NB4 (cell line): ENCODE measurements around the gene HPCA.

Experiments
- DNase-seq: peaks from one replicate; pipeline ENCODE4 v3.0.0; 2010; ENCODE audit warnings: low read depth
- H3K4me3 ChIP-seq: one replicate; pipeline ENCODE4 v1.5.1; 2011; ENCODE audit warnings: mild to moderate bottlenecking, low read depth, low read length, moderate library complexity
- CTCF ChIP-seq: IDR thresholded peaks from one replicate; pipeline ENCODE4 v1.5.1; 2012; ENCODE audit warnings: low read depth, low read length
- MAX ChIP-seq: IDR thresholded peaks from 2 replicates; pipeline ENCODE4 v1.6.1; 2011; ENCODE audit warnings: low read depth, low read length
- MYC ChIP-seq: IDR thresholded peaks from 2 replicates; pipeline ENCODE4 v1.6.1; 2011; ENCODE audit warnings: low read depth, low read length
- POLR2A ChIP-seq: IDR thresholded peaks from 2 replicates; pipeline ENCODE4 v1.6.1; 2011; ENCODE audit warnings: mild to moderate bottlenecking; ENCODE audit not compliant: insufficient read length; ENCODE audit errors: extremely low read depth

The HPCA gene

GRCh38 chr1:32898958-32899357 lies 12.7 kb downstream of the HPCA start:
- DNase-seq, result no peak
- no peak for TF ChIP-seq MAX
- TF ChIP-seq CTCF, result no peak
- TF ChIP-seq MYC, result no peak
- no peak for TF ChIP-seq POLR2A
- H3K4me3 ChIP-seq, result no peak overlapping the region

- H3K4me3 ChIP-seq, result no peak overlapping the region
- TF ChIP-seq MYC (no peak), CTCF (no peak), MAX (no peak), POLR2A (no peak)
- DNase-seq, result no peak
Measured at GRCh38 chr1:32899586-32900296, 13.4 kb downstream of the HPCA start.

- no peak for DNase-seq
- H3K4me3 ChIP-seq, result no peak overlapping the region
- no peak for TF ChIP-seq MYC
- no peak for TF ChIP-seq CTCF
- TF ChIP-seq MAX, result no peak
- no peak for TF ChIP-seq POLR2A
Measured at GRCh38 chr1:32900371-32900955, 14.2 kb downstream of the HPCA start.

- no peak within 1 kb of the TSS for H3K4me3 ChIP-seq
- DNase-seq, result peak; percentile 34
- TF ChIP-seq CTCF, result no peak
- no peak for TF ChIP-seq MYC
- TF ChIP-seq POLR2A, result no peak
- TF ChIP-seq MAX, result no peak
Measured at GRCh38 chr1:32900956-32901822, 14.9 kb downstream of the HPCA start, which contains the start of gene TMEM54. Gene TMEM54 (minus strand): TSS chr1:32901389. CDS start chr1:32901238, 151 bp downstream.

- no peak for DNase-seq
- TF ChIP-seq MYC (no peak), CTCF (no peak), POLR2A (no peak), MAX (no peak)
- no peak overlapping the region for H3K4me3 ChIP-seq
Measured at GRCh38 chr1:32901823-32902534, 15.7 kb downstream of the HPCA start.
